Fibroblast of lung (primary cell): ENCODE measurements around the gene CRAMP1.

Experiments
- EZH2 ChIP-seq: IDR thresholded peaks from 2 replicates; pipeline ENCODE4 v1.5.1; 2012; ENCODE audit warnings: low read length, control low read depth, mild to moderate bottlenecking; ENCODE audit errors: missing control alignments
- TF ChIP-seq, protein P1 (sequence below), 2 donors: IDR thresholded peaks in 1 of 2; conservative IDR thresholded peaks in 1 of 2; 1 replicate in 1 of 2; 2 replicates in 1 of 2; pipeline ENCODE4 v1.5.1; 2011 to 2012; ENCODE audit warnings: low read length in 2 of 2, control low read depth in 1 of 2, inconsistent platforms in 1 of 2, low read depth in 1 of 2, mild to moderate bottlenecking in 1 of 2

DNA sequence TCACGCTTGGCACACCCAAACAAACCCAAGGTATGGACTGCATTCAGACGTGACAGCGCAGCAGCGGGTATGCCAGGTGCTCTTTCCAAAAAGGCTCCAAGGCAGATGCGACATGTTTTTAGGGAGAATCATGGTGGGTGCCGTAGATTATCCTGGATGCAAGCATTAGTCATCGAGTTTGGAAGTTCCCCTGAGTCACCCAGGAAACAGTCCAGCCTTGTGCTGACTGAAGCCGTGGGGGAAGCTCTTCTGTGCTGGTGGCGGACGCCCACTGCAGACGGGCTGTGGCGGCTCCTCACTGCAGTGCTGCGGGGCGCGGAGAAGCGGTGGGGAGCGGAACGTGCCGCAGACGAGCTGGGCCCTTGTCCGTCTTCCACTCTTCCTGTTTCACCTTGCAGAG lies 79.8 kb downstream of the CRAMP1 start:
- TF ChIP-seq, protein P1, sequence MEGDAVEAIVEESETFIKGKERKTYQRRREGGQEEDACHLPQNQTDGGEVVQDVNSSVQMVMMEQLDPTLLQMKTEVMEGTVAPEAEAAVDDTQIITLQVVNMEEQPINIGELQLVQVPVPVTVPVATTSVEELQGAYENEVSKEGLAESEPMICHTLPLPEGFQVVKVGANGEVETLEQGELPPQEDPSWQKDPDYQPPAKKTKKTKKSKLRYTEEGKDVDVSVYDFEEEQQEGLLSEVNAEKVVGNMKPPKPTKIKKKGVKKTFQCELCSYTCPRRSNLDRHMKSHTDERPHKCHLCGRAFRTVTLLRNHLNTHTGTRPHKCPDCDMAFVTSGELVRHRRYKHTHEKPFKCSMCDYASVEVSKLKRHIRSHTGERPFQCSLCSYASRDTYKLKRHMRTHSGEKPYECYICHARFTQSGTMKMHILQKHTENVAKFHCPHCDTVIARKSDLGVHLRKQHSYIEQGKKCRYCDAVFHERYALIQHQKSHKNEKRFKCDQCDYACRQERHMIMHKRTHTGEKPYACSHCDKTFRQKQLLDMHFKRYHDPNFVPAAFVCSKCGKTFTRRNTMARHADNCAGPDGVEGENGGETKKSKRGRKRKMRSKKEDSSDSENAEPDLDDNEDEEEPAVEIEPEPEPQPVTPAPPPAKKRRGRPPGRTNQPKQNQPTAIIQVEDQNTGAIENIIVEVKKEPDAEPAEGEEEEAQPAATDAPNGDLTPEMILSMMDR (conservative IDR thresholded peaks at IDR 0.05 in 1 of 2, IDR thresholded peaks at IDR 0.05 in 1 of 2; ENCODE audit: low read depth in 1 of 2, low read length in 2 of 2), result no peak
- TF ChIP-seq EZH2, result no peak
